WTC11 (cell line): ENCODE measurements around the gene ARHGAP28. TPM values are rescaled to one million over a fixed set of nuclear protein-coding genes. Genes with fewer than 3 reads are reported as not detected.

Experiments
- ATAC-seq: fragments of 200-7000 bp; cut with Tn5 transposase; 2 replicates; pipeline ENCODE4 v1.10.0; 2021; ENCODE audit warnings: mild to moderate bottlenecking, moderate library complexity
- CTCF ChIA-PET: fragments of 300-600 bp; sonication (Branson Sonifier 250); formaldehyde crosslinking; loops from one replicate; lab custom pipeline; 2021; ENCODE audit warnings: antibody characterized with exemption; lab: Charles Lee
- POLR2A ChIA-PET: fragments of 350-600 bp; sonication (Branson Sonifier 250); formaldehyde crosslinking; loops from one replicate; lab custom pipeline; 2021; ENCODE audit warnings: antibody characterized with exemption; lab: Charles Lee
- DNase-seq: peaks from one replicate; pipeline ENCODE4 v3.0.0; 2021; ENCODE audit warnings: low spot score
- H3K27ac Mint-ChIP-seq: 2 replicates; pipeline ENCODE4 v1.8.0; 2021; ENCODE audit warnings: mixed read lengths
- H3K27me3 Mint-ChIP-seq: 2 replicates; pipeline ENCODE4 v1.8.0; 2021; ENCODE audit warnings: low read depth, mild to moderate bottlenecking, moderate library complexity, mixed read lengths
- H3K36me3 Mint-ChIP-seq: 2 replicates; pipeline ENCODE4 v1.8.0; 2021; ENCODE audit warnings: mixed read lengths
- H3K4me1 Mint-ChIP-seq: 2 replicates; pipeline ENCODE4 v1.8.0; 2022; ENCODE audit warnings: mixed read lengths
- H3K4me3 Mint-ChIP-seq: 2 replicates; pipeline ENCODE4 v1.8.0; 2021; ENCODE audit warnings: mild to moderate bottlenecking, moderate library complexity, mixed read lengths
- H3K9me3 Mint-ChIP-seq: 2 replicates; pipeline ENCODE4 v1.8.0; 2021; ENCODE audit warnings: mixed read lengths
- AR ChIP-seq: fragments of 250-450 bp; sonication (Bioruptor Pico); IDR thresholded peaks from 2 replicates; pipeline ENCODE4 v1.9.0; 2021; ENCODE audit warnings: mild to moderate bottlenecking
- ARID4B ChIP-seq: sonication (generic); formaldehyde crosslinking; IDR thresholded peaks from 2 replicates; pipeline ENCODE4 v1.8.0; 2023; ENCODE audit warnings: missing genetic modification reagents, mild to moderate bottlenecking, borderline replicate concordance
- FOXK1 ChIP-seq: sonication (generic); formaldehyde crosslinking; IDR thresholded peaks from 2 replicates; pipeline ENCODE4 v1.8.0; 2022; ENCODE audit warnings: mild to moderate bottlenecking, moderate library complexity, missing genetic modification reagents
- FOXP1 ChIP-seq: sonication (generic); formaldehyde crosslinking; IDR thresholded peaks from 2 replicates; pipeline ENCODE4 v1.8.0; 2022; ENCODE audit warnings: missing genetic modification reagents, mild to moderate bottlenecking, moderate library complexity, borderline replicate concordance
- HMGA2 ChIP-seq: fragments of 250-450 bp; sonication (Bioruptor Pico); IDR thresholded peaks from 2 replicates; pipeline ENCODE4 v1.4.0; 2021; ENCODE audit warnings: mild to moderate bottlenecking, moderate library complexity
- IRF2 ChIP-seq: sonication (generic); formaldehyde crosslinking; IDR thresholded peaks from 2 replicates; pipeline ENCODE4 v1.8.0; 2022; ENCODE audit warnings: low read depth, missing genetic modification reagents, borderline replicate concordance
- JUN ChIP-seq: sonication (generic); formaldehyde crosslinking; IDR thresholded peaks from 2 replicates; pipeline ENCODE4 v1.8.0; 2023; ENCODE audit warnings: mild to moderate bottlenecking, missing genetic modification reagents
- KAT7 ChIP-seq: sonication (generic); formaldehyde crosslinking; IDR thresholded peaks from 2 replicates; pipeline ENCODE4 v1.8.1; 2023; ENCODE audit warnings: missing genetic modification reagents, mild to moderate bottlenecking, borderline replicate concordance
- NR1H2 ChIP-seq: sonication (generic); formaldehyde crosslinking; IDR thresholded peaks from 2 replicates; pipeline ENCODE4 v1.9.0; 2021; ENCODE audit warnings: mild to moderate bottlenecking, moderate library complexity, missing genetic modification reagents
- PREB ChIP-seq: sonication (generic); formaldehyde crosslinking; IDR thresholded peaks from 2 replicates; pipeline ENCODE4 v1.8.1; 2022; ENCODE audit warnings: mild to moderate bottlenecking, missing genetic modification reagents, moderate library complexity, borderline replicate concordance
- STAT6 ChIP-seq: sonication (generic); formaldehyde crosslinking; conservative IDR thresholded peaks from 2 replicates; pipeline ENCODE4 v1.8.1; 2023; ENCODE audit warnings: mild to moderate bottlenecking, low read depth, missing genetic modification reagents, moderate library complexity
- ZBTB43 ChIP-seq: sonication (generic); formaldehyde crosslinking; IDR thresholded peaks from 2 replicates; pipeline ENCODE4 v1.8.1; 2023; ENCODE audit warnings: mild to moderate bottlenecking, missing genetic modification reagents
- total RNA-seq: library from RNA; stranded (reverse); gene quantifications from 3 replicates; pipeline ENCODE4 v1.2.3, GENCODE V29; 2021

The ARHGAP28 gene
- total RNA-seq, 1 experiment from 2014 or later, result 14.8 TPM

GRCh38 chr18:6956495-6956894 lies 227.0 kb downstream of the ARHGAP28 start:
- Mint-ChIP-seq H3K9me3 (peaks cover 12% of the 10 kb centered on the region), H3K27ac (no peak overlapping the region), H3K4me3 (no peak overlapping the region), H3K36me3 (peaks cover 69% of the 10 kb centered on the region), H3K27me3 (no peaks in the 10 kb centered on the region), H3K4me1 (peaks cover 4% of the 10 kb centered on the region)
- TF ChIP-seq IRF2 (CRISPR knock-in tag), result no peak
- TF ChIP-seq ARID4B (CRISPR knock-in tag), result no peak
- TF ChIP-seq JUN, result no peak
- DNase-seq (no peak), ATAC-seq (no peak)
- POLR2A ChIA-PET, result no interaction called here
- CTCF ChIA-PET, result no interaction called here

- H3K27ac Mint-ChIP-seq, result no peak overlapping the region
- CTCF ChIA-PET, result interaction anchor here (1.2 kb wide), 1 partner anchor 37 kb away, joined by 3 read pairs; no protein-coding TSS in a partner anchor
- peaks cover 12% of the 10 kb centered on the region for H3K9me3 Mint-ChIP-seq
These were observed 227.5 kb downstream of the ARHGAP28 start for GRCh38 chr18:6956999-6957398.

GRCh38 chr18:6959110-6959509 lies 229.6 kb downstream of the ARHGAP28 start:
- ChIA-PET POLR2A (interaction anchor here (0.6 kb wide), 1 partner anchor 1059 kb away, joined by 4 read pairs; no protein-coding TSS in a partner anchor), CTCF (interaction anchor here (0.9 kb wide), 1 partner anchor 39 kb away, joined by 3 read pairs; no protein-coding TSS in a partner anchor)
- H3K9me3 Mint-ChIP-seq, result peaks cover 12% of the 10 kb centered on the region
- H3K27ac Mint-ChIP-seq, result no peak overlapping the region
- no peak overlapping the region for H3K4me3 Mint-ChIP-seq
- H3K4me1 Mint-ChIP-seq, result no peaks in the 10 kb centered on the region
- peaks cover 72% of the 10 kb centered on the region for H3K36me3 Mint-ChIP-seq
- no peak for TF ChIP-seq AR (CRISPR knock-in tag)
- no peak for TF ChIP-seq IRF2 (CRISPR knock-in tag)
- no peak for TF ChIP-seq NR1H2 (CRISPR knock-in tag)
- TF ChIP-seq PREB, result no peak
- no peak for TF ChIP-seq ZBTB43 (CRISPR knock-in tag)
- no peak for TF ChIP-seq KAT7 (CRISPR knock-in tag)
- TF ChIP-seq, all 79 proteins: peak for 0
- no peak for ATAC-seq
- DNase-seq, result no peak
- H3K27me3 Mint-ChIP-seq, result no peaks in the 10 kb centered on the region

More at GRCh38 chr18:6956999-6957398, 227.5 kb downstream of the ARHGAP28 start:
- Mint-ChIP-seq H3K4me3 (no peak overlapping the region), H3K4me1 (no peaks in the 10 kb centered on the region), H3K36me3 (peaks cover 68% of the 10 kb centered on the region), H3K27me3 (no peaks in the 10 kb centered on the region)
- DNase-seq (no peak), ATAC-seq (no peak)
- no peak for TF ChIP-seq FOXP1 (CRISPR knock-in tag)
- no peak for TF ChIP-seq HMGA2
- TF ChIP-seq STAT6 (CRISPR knock-in tag), result no peak
- TF ChIP-seq FOXK1 (CRISPR knock-in tag), result no peak
- POLR2A ChIA-PET, result no interaction called here
